Activated CD4-positive, alpha-beta T cell treated with anti-CD3 and anti-CD28 coated beads, Interleukin-2, amount 50 U/mL, for 4 hours (primary cell): Measurements from ENCODE around the gene IL1RAP.

Experiments
- DNase-seq, 2 experiments: peaks; one replicate each; pipeline ENCODE4 v3.0.0-alpha.2; 2020

IL1RAP gene

DNA sequence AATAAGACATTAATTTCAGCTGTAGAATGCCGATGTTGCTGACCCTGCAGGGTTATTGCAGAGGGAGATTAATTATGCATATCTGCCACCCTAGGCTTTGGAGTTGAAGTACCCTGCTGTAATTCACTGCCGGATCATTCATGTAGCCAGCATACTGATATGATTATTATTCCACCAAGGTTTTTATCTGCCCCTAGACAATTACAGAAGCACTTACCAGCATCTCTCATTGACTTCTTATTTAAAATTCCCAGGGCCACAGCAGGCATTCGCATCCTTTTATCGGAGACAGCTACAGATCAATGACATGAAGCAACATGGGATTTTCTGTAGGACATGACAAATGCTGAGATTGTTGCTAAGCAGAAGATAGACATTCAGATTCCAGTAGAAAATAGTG lies 31.3 kb downstream of the IL1RAP start:
- DNase-seq, result no peak

DNA sequence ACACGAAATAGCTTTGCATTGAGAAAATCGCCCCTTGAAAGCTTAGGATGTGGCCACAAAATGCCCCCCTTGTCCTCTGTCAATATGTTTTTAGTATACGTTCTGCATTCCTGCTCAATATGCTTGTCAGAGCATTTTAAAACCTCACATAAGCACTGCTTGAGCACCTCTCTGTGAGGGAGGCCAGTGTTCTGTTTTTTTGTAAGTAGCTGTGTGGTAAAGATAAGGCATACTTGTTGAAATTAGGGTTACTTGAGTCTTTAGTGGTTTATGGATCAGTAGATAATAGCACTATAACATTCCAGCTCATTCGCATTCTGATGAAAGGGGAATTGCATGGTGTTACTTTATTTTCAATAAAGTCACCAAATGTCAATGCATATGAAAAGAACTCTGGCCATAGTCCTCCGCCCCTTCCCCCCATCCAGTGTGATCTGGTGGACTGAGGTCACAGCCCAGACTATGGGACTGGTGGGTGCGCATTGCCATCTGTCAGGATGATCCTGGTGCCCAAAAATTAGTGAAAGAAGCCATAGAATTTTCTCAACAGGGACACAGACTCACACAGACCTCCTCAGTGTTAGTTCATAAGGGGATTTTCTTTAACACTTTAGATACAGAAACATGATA lies 33.1 kb downstream of the IL1RAP start:
- no peak for DNase-seq

DNA sequence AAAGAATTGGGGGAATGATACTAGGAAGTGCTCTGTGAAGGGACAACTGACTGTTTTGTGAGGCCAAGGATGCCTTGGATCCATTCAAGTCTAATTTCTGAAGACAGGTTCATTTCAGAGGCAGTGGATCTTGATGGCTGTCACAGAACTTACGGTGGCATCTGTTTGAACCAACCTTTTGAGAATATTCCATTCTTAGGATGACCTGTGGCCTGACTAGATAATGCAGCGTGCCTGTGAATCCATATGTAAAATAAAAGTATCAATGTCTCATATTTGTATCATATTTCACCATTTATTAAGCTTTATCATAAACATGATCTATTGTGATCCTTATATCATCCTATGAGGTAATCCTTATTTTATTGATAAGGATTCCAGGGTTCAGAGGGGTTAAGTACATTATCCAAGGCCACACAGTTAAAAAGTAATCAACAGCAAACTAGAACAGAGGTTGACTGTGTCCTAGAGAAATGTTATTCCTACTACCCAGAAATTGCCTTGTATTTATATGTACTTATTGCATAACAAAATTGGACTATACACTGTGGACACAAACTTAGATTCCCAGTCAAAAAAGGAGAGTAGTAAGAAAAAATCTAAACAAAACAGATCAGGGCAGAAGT lies 34.3 kb downstream of the IL1RAP start:
- DNase-seq, result no peak

DNA sequence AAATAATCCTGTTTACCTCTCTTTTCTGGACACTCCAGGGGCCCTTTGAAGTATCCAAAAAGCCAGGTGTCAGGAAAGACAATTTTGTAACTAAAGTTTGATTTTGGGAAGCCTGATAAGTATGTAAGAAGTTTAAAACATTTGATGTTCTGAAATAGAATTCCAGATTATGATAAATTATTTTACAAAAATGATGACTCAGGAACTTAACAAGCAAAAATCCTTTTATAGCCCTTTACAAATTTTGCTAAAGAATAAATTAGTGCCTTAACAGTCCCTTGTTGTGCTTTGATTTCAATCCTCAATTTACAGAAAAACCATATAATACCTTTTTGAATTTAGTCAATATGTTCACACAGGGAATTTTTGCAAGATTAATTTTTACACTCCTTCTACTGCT lies 38.1 kb downstream of the IL1RAP start:
- DNase-seq, result no peak

DNA sequence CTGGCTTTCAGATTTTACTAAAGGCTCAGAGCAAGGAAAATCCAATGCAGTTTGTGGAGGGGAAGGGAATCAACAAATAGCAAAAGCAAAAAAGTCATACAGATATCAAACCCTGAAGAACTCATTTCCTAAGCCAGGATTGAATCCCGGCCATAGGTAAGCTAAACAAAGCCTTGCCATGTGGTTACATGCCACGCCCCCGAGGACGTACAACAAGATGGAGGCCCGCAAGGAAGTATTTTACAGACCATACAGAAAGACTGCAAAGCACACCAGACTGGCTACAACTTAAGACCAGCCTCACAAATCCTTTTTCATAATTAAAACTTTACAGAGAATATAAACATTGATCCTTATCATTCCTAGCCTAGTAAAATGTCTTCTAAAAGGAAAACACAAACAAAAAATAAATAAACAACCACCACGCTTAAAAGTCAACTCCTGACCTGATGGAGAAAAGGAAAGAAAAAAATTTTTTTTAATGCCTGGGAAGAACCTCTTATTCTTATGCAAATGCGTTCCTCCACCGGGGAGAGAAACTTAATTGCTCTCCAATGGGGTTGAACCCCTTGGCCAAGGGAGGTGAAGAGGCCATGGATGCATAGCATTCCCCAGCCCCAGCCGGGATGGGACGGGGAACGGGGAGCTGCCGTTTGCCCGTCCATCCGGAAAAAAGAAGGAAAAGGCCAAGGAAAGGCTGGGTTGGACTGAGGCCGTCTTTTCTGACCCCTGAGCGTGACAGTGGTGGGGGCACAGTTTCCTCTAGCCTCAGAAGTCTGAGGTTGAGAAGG lies 39.3 kb downstream of the IL1RAP start:
- no peak for DNase-seq

DNA sequence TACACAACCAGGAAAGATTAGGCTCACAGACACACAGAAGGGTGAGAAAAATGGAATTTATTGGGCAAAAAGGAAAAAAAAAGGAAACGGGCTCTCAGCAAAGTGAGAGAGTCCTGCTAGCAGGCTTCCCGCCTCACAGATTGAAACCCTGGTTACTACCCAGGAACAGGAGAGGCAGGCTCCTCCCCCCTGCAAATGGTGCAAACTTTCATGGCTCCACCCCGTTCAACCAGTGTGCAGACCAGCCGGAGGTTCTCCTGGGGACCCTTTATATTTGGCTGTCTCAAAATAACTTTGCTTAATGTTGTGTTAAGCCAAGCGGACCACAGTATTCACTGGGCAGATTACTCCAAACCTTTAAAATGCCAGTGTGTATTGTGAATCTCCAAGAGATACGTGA lies 40.3 kb downstream of the IL1RAP start:
- DNase-seq, result no peak

DNA sequence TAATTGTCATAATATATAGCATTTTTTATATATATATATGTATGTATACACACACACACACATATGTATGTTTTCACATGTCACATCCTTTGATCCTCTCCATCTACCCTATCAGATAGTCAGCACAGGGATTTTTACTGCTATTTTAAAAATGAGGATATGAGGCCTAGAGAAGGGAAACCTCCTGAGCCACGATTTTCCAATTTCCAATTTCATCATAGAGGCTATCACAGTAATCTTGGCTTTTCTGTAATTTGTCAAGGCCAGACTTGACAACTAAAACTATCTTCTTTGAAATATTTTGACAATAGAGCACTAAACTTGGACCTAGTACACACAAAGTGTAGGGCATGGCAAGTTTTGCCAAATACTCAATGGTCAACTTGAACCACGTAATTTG lies 42.5 kb downstream of the IL1RAP start:
- no peak for DNase-seq

DNA sequence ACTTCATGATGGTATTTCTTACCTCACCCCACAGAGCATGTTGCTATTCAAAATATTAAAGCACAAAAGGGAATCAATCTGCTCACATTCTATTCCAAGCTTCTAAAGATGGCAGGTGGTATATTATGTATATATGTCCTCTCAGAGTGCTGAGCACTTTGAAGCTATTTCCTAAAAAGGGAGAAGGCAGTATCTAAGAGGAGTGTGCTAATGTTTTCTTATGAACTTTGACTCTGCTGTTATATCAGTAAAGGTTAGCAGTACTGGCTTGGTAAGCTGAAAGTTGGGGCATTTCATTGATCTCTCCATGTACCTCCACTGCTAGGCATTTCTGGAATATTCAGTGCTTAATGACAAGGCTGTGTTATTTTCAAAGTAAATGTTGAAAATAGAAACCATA lies 43.4 kb downstream of the IL1RAP start:
- DNase-seq, result no peak

DNA sequence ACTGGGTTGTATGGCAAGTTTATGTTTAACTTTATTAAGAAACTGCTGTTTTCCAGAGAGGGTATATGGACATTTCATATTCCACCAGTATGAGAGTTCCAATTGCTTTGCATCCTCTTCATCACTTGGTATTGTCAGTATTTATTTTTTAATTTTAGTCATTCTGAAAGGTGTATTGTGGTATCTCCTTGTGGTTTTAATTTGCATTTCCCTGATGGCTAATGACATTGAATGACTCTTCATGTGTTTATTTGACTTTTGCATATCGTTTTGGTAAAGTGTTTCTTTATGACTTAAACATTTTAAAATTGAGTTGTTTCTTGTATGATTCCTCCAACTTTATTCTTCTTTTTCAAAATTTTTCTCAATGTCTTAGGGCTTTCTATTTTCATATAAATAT lies 44.4 kb downstream of the IL1RAP start:
- no peak for DNase-seq

DNA sequence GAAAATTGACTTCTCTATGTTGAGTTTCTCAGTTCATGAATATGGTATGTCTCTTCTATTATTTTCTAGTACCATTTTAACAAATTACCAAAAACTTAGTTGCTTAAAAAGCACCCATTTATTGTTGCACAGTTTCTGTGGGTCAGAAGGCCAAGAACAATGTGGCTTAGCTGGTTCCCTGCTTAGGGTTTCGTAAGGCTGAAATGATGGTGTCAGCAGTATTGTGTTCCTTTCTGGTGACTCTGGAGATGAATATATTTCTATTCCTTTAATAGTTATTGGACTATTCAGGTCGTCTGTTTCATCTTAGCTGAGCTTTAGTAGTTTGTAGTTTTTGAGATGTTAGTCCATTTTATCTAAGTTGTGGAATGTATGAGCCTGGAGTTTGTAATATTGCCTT lies 44.9 kb downstream of the IL1RAP start:
- DNase-seq, result no peak

DNA sequence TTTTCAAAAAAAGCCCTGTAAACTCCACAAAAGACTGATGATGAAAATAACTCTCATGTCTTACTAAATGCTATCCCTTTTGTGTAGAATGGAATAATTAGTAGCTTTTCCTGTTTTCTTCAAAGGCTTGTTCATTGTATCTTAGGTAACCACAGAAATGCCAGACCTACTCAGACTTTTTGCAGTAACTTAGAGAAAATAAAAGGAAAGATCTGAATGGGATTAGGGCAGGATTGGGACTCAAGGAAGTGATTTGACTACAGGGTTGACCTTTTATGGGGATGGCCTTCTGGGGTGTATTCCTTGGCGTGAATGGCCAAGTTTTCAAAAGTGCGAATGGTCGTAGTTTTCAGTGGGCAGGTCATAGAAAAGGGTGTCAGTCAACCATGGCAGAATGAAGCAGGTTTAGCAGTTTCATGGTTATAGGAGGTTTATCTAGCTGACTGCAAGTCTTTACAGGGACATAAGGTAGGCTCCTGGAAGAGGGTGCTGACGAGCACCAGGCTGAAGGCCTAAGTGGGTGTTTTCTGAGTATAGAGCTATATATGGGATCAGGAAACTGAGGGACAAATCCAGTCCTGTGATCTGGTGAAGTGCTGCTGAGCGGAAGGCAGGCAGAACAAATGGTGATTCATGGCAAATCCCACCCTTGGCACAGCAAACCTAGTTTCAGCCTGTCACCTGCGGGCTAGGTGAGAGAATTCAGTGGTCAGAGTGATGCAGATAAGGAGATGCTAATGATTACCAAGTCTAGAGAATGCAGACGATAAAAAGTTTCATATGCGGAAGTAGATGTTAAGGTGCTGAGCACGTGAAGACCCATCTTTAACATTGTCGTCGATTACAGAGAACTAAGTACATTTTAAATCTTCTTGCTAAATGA lies 46.4 kb downstream of the IL1RAP start:
- no peak for DNase-seq

DNA sequence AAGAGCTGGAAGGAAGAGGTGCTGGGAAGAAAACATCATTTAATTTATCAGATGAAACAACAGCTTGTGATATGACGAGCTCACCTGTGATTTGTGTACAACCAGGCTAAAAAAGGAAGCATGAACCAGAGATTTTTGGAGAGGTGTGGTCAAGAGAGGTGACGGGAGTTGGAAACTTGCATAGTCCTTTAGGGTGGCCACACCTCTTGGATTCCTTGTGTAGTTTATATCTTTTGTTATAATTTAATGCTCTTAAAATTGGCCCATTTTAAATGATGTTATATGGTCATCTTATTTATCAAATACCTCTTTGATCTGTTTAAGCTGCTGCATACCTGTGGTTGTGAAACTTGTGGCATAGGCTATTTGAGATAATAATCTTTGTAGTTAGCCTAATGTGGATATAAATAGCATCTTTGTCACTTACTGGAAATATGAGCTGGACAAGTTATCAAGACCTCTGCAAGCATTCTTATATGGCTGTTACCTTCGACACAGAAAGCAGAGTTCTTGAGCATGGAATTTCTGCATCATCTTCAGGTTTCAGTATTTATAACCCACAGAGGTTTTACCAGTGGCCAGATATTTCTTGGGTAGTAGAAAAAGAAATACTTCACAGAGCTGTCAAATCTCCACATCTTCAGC lies 49.1 kb downstream of the IL1RAP start:
- no peak for DNase-seq

DNA sequence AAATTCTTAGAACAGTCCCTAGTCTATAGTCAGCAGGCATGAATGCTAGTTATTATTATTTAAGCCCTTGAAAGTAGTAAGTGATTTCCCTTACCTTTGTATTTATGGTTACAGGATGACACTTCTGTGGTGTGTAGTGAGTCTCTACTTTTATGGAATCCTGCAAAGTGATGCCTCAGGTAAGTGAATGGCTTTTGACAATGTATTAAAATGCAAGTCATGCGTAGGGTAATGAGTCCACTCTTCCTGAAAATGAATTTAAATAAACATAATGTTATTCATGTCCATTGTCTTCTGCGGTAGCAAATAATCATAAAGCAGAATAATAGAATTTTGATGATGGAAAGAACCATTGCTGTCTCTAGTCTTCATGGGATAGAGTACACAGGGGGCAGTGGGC lies 50.3 kb downstream of the IL1RAP start:
- no peak for DNase-seq

DNA sequence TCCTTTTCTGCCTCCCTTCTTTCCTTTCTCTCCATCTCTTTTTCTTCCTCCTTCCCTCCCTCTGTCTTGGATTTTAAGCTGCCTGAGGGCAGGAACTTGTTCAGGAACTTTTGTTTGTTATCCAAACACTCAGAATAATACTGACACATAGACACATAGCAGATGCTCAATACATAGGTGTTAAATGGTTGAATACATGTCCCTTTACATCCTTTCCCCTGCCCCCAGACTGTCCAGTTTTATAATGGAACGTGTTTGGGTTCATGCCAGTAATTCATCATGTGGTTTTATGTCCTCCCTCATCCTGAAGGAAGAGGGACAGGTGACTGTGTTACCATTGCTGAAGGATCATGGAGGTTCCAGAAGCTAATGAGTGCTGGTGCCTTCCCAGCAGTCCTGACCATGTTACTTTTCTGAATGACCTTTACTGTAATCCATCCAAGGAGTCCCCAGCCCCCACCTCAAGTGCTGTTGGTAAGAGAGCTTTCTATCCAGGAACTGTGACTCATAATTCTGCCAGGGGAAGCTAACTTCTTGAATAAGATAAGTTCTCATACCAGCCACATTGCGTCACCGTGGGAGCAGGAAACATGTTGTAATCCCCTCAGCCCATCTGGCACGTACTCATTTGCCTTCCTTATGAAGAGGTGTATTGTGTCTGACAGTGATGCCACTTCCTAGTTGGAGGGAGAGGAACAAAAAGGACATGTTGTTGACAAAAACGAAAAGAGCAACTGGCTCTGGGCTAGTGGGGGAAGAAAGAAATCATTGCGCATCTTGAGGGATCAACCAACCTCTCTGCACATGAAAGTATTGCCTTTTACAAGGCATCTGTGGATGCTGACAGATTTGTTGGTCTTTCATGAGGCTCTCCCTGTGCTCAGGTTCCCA lies 52.4 kb downstream of the IL1RAP start:
- peak; percentile 23 to 27 for DNase-seq

DNA sequence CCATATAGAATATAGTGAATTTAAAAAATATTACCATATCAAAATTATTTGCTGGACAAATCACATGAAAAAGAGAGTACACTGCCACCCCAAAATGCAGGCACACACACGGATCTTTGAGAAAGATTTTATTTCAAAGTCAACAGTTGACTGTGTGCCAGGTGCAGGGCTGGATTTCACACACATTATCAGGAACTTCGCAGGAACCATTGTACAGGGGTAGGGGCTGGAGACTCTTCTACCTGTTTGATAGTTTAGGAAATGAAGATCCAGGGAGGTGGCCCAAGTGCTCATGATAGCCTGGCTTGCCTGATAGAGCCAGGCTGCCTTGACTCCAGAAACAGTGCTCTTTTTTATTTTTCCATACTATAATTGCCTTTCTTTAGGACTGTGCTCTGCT lies 54.2 kb downstream of the IL1RAP start:
- DNase-seq, result no peak

DNA sequence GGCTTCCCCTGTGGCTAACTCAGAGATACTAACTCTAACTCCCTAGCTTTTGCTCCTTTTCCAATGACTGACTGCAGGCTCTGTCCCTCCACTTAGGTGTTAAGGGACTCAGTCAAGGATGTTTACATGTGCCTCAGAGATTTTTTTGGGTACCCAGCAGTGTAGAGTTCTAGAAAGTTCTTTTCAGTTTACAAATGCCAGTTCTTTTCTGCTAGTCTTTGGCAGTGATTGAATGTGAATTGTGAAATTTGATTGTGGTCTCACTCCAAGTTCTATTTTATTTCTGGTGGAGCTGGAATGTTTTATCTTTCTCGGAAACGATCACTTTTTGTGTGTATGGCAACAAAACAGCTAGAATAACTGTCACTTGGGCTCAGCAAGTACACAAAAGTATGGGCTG lies 60.6 kb downstream of the IL1RAP start:
- no peak for DNase-seq

DNA sequence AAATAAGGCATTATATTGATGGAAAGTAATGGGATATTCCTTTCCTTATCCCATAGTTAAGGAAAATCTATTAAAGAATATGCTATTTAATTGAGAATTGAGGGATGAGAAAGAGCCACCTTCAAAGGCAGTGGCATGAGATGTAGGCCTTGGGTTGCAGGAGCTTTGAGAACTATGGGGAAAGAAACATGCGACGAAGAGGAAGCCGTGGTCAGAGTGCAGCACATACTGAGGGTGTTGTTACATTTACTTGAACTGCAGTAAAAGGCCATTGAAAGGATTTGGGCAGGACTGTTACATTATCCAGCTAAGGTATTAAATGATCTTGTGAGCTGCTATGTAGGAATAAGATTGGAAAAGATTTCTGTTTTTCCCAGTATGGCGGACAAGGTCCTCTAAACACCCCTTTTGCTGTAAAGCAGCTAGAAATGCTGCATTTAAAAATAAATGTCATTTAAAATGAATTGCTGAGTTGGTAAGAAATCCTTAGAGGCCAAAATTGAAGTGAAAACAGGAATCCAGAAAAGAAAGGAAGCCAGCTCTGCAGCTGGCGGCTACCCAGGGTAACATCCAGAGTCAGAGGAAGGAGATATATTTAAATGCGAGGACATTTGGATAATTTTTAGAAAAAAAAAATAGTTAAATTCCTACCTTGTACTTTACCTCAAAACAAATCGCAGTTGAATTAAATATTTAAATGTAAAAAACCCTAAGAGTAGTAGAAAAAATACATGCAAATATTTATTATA lies 61.7 kb downstream of the IL1RAP start:
- DNase-seq, result no peak

DNA sequence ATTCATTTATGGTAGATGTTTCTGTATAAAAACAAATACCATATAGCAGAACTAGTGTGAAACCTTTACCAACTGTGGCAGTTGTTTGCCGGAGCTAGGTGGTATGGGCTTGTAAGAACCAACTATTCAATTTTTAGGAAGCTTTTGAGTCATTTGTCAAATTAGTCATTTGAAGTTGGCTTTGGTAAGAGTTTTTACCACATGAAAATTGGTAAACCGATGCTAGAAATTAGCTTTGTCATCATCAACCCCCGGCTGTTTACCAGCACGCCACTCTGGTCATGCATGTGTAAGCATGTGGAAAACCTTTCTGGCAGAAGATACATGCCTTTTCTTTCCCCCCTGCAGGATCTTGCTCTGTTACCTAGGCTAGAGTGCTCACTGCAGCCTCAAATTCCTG lies 63.3 kb downstream of the IL1RAP start:
- no peak for DNase-seq

DNA sequence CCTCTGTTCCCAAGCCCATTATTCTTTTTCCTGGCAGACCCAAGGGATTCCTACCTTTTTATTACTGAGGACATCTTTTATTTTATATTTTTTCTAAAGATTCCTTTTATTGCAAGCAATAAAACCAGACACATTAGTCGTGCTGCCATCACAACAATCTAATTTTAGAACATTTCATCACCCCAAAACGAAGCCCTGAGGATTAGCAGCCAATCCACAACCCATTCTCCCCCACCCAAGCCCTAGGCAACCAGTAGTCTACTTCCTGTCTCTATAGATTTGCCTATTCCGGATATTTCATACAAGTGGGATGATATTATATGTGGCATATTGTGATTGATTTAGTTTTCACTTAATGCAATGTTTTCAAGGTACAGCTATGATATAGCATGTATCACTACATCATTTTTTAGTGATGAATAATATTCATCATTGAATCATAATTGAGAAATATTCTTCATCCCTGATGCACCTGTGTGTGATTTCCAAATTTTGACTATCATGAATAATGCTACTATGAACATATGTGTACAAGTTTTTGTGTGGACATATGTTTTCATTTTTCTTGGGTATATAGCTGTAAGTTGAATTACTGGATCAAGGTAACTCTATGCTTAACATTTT lies 65.7 kb downstream of the IL1RAP start:
- no peak for DNase-seq

DNA sequence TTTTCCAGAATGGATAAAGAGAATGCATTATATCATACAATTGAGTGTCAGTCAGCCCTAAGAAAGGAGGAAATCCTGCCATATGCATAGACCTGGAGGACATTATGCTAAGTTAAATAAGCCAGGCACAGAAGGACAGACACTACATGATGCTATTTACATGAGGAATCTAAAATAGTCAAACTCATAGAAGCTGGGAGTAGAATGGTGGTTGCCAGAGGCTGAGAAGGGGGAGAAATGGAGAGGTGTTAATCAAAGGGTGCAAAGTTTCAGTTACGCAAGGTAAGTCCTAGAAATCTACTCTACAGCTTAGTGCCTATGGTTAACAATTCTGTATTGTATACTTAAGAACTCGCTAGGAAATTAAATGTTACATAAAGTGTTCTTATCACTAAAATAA lies 66.5 kb downstream of the IL1RAP start:
- DNase-seq, result no peak
